ENCODE results near the gene TPP2. TPM values are rescaled to one million over a fixed set of nuclear protein-coding genes. Genes with fewer than 3 reads are reported as not detected.

Gene TPP2
- total RNA-seq, 1 donor from 2014 or later: 44.9 TPM

- Mint-ChIP-seq H3K36me3 (ENCODE audit: unreplicated experiment) (peaks cover 8% of the 10 kb centered on the region), H3K27ac (ENCODE audit: unreplicated experiment) (no peak overlapping the region), H3K4me1 (ENCODE audit: unreplicated experiment) (peaks cover 34% of the 10 kb centered on the region), H3K27me3 (ENCODE audit: unreplicated experiment) (no peaks in the 10 kb centered on the region), H3K4me3 (ENCODE audit: unreplicated experiment) (peak overlapping the region; percentile 1), H3K9me3 (ENCODE audit: unreplicated experiment) (no peaks in the 10 kb centered on the region)
- TF ChIP-seq CTCF (IDR thresholded peaks at IDR 0.05): no peak
- DNase-seq (ENCODE audit: extremely low spot score, unreplicated experiment): no peak
These were observed 2.7 kb downstream of the TPP2 start for GRCh38 chr13:102599426-102600012.

GRCh38 chr13:102606537-102607309 lies 9.9 kb downstream of the TPP2 start:
- H3K36me3 Mint-ChIP-seq (ENCODE audit: unreplicated experiment): peaks cover 43% of the 10 kb centered on the region
- no peak for TF ChIP-seq CTCF (IDR thresholded peaks at IDR 0.05)

GRCh38 chr13:102608974-102609373 lies 12.2 kb downstream of the TPP2 start:
- H3K36me3 Mint-ChIP-seq (ENCODE audit: unreplicated experiment): peaks cover 40% of the 10 kb centered on the region
- H3K27me3 Mint-ChIP-seq (ENCODE audit: unreplicated experiment): no peaks in the 10 kb centered on the region
- H3K9me3 Mint-ChIP-seq (ENCODE audit: unreplicated experiment): no peaks in the 10 kb centered on the region
- no peak overlapping the region for H3K27ac Mint-ChIP-seq (ENCODE audit: unreplicated experiment)
- H3K4me1 Mint-ChIP-seq (ENCODE audit: unreplicated experiment): no peaks in the 10 kb centered on the region
- DNase-seq (ENCODE audit: extremely low spot score, unreplicated experiment): no peak
- TF ChIP-seq CTCF (IDR thresholded peaks at IDR 0.05): no peak
- no peak overlapping the region for H3K4me3 Mint-ChIP-seq (ENCODE audit: unreplicated experiment)

More at GRCh38 chr13:102606537-102607309, 9.9 kb downstream of the TPP2 start:
- Mint-ChIP-seq H3K27me3 (ENCODE audit: unreplicated experiment) (no peaks in the 10 kb centered on the region), H3K27ac (ENCODE audit: unreplicated experiment) (no peak overlapping the region), H3K9me3 (ENCODE audit: unreplicated experiment) (no peaks in the 10 kb centered on the region), H3K4me3 (ENCODE audit: unreplicated experiment) (no peak overlapping the region), H3K4me1 (ENCODE audit: unreplicated experiment) (no peaks in the 10 kb centered on the region)
- no peak for DNase-seq (ENCODE audit: extremely low spot score, unreplicated experiment)

- Mint-ChIP-seq H3K9me3 (ENCODE audit: unreplicated experiment) (no peaks in the 10 kb centered on the region), H3K4me3 (ENCODE audit: unreplicated experiment) (no peak overlapping the region), H3K27me3 (ENCODE audit: unreplicated experiment) (no peaks in the 10 kb centered on the region), H3K27ac (ENCODE audit: unreplicated experiment) (no peak overlapping the region), H3K4me1 (ENCODE audit: unreplicated experiment) (no peaks in the 10 kb centered on the region), H3K36me3 (ENCODE audit: unreplicated experiment) (peaks cover 40% of the 10 kb centered on the region)
- TF ChIP-seq CTCF (IDR thresholded peaks at IDR 0.05): no peak
- DNase-seq (ENCODE audit: extremely low spot score, unreplicated experiment): no peak
These were observed 12.9 kb downstream of the TPP2 start for GRCh38 chr13:102609696-102610095.

GRCh38 chr13:102610296-102610895 lies 13.6 kb downstream of the TPP2 start:
- DNase-seq (ENCODE audit: extremely low spot score, unreplicated experiment): no peak
- no peaks in the 10 kb centered on the region for H3K9me3 Mint-ChIP-seq (ENCODE audit: unreplicated experiment)
- H3K27ac Mint-ChIP-seq (ENCODE audit: unreplicated experiment): no peak overlapping the region
- H3K36me3 Mint-ChIP-seq (ENCODE audit: unreplicated experiment): peaks cover 34% of the 10 kb centered on the region
- no peak for TF ChIP-seq CTCF (IDR thresholded peaks at IDR 0.05)
- H3K4me3 Mint-ChIP-seq (ENCODE audit: unreplicated experiment): no peak overlapping the region
- no peaks in the 10 kb centered on the region for H3K27me3 Mint-ChIP-seq (ENCODE audit: unreplicated experiment)
- H3K4me1 Mint-ChIP-seq (ENCODE audit: unreplicated experiment): no peaks in the 10 kb centered on the region
